Adrenal gland (tissue), 12 donors: Measurements from ENCODE around the gene DPYD. TPM values are rescaled to one million over a fixed set of nuclear protein-coding genes. Genes with fewer than 3 reads are reported as not detected.
A peak's percentile ranks its signal among the peaks of the same experiment; 100 is the strongest.

Source experiments
- DNase-seq, 7 donors: peaks; one replicate each; pipeline ENCODE4 v3.0.0-alpha.2; 2019 to 2020
- H3K27ac ChIP-seq, 5 donors: fragments of 200-600 bp; sonication (generic) in 4 of 5; 1 replicate in 3 of 5; 2 replicates in 2 of 5; pipeline versions ENCODE4 v1.5.1 to v1.8.0; 2016 to 2020; ENCODE audit warnings: mild to moderate bottlenecking in 1 of 5
- H3K27me3 ChIP-seq: fragments of 200-600 bp; 2 replicates; pipeline ENCODE4 v1.8.0; 2021
- H3K36me3 ChIP-seq, 2 donors: fragments of 200-600 bp; replicated peaks in 1 of 2; 1 replicate in 1 of 2; 2 replicates in 1 of 2; pipeline versions ENCODE4 v1.5.1 to v1.8.0; 2018 to 2022
- H3K4me1 ChIP-seq, 2 donors: fragments of 200-600 bp; replicated peaks in 1 of 2; 1 replicate in 1 of 2; 2 replicates in 1 of 2; pipeline versions ENCODE4 v1.5.1 to v1.8.0; 2018 to 2021
- H3K4me3 ChIP-seq, 4 donors: fragments of 200-600 bp; sonication (generic) in 3 of 4; one replicate each; pipeline ENCODE4 v1.5.1; 2016 to 2018
- H3K9me3 ChIP-seq, 3 donors: fragments of 200-600 bp; sonication (generic) in 1 of 3; replicated peaks in 1 of 3; 1 replicate in 2 of 3; 2 replicates in 1 of 3; pipeline versions ENCODE4 v1.5.1 to v1.8.0; 2016 to 2021
- POLR2A ChIP-seq, 2 donors: fragments of 450-650 bp; IDR thresholded peaks; one replicate each; pipeline ENCODE4 v1.6.1; 2017; ENCODE audit warnings: antibody characterized with exemption in 2 of 2, mild to moderate bottlenecking in 2 of 2, moderate library complexity in 1 of 2
- WGBS, 4 donors: extraction: QIAGEN DNeasy Blood & Tissue Kit in 2 of 4; methylation state at CpG; one replicate each; pipeline versions ENCODE4 v1.1.5 to v1.1.7; 2013 to 2017; 5-methylcytosine and 5-hydroxymethylcytosine counted together
- intact Hi-C, 2 donors: fragments of 100-400 bp; cut with DNase I; formaldehyde crosslinking; loops; one replicate each; pipeline versions ENCODE4 v1.14.1 to v1.15.0; 2022 to 2023
- polyA plus RNA-seq, 3 donors: library from polyadenylated mRNA; stranded (reverse); fragments of 200-250 nt in 2 of 3; fragments of 350-450 nt in 1 of 3; fragmentation: Illumina TruSeq in 1 of 3; extraction: RNeasy Lipid Tissue Mini Kit (QIAGEN cat#74804) in 1 of 3; gene quantifications; one replicate each; pipeline ENCODE4 v1.2.3, GENCODE V29; 2013 to 2014
- total RNA-seq, 9 donors: library from RNA; depleted of rRNA in 4 of 9; stranded (reverse); fragments of >200 nt in 4 of 9; fragments of 120-200 nt in 1 of 9; fragmentation: NEBNext Ultra II Directional in 1 of 9; extraction: Animal tissue kit (Norgen Biotek cat#: 25700) in 1 of 9; gene quantifications; one replicate each; pipeline versions ENCODE4 v1.1.0 to v1.2.4, GENCODE V29; 2013 to 2023
- TF ChIP-seq, protein P1 (sequence below), 6 experiments: fragments of 450-650 bp in 4 of 6; fragments of 200-600 bp in 2 of 6; sonication (generic) in 1 of 6; IDR thresholded peaks; 1 replicate in 5 of 6; 2 replicates in 1 of 6; pipeline versions ENCODE4 v1.5.1 to v1.8.0; 2016 to 2021; ENCODE audit warnings: antibody characterized with exemption in 6 of 6, mild to moderate bottlenecking in 2 of 6, moderate library complexity in 1 of 6
- donor health status: healthy with polysubstance abuse.
- donor health status: Bipolar disorder and iron deficiency.
- donor health status: DM: yes; HTN: yes; CAD: no.
- donor health status: DM: no; HTN: no; CAD: no.
- donor health status: DM: no; HTN: no; CAD: no.
- donor health status: DM: yes; HTN: yes; CAD: no.

DPYD gene
- total and polyA plus RNA-seq, 12 donors: 6.6 to 73.1 (median 30.2) TPM

DNA sequence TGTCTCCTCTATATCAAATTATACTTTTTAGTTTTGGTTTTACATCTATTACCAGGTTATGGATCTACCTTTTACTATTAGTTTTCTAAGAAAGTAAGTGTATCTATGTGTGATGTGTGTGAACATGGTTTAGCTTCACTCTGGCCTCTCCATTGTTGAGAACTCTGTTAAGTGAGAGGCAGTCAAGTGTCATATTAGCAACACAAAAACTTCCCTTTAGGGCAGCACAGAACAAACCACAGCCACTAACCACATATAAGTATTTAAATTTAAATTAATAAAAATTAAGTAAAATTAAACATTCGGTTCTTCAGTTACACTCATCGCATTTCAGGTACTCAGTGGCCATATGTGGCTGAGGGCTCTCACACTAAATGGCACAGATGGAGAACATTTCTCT lies 96.6 kb downstream of the DPYD start:
- no peaks in the 10 kb centered on the region for H3K4me1 ChIP-seq
- H3K27ac ChIP-seq: no peak overlapping the region
- H3K4me3 ChIP-seq: no peak overlapping the region
- 85 to 91% (median 90%) methylated on average over 2 of the region's 2 CpGs for WGBS, 4 donors
- intact Hi-C loops: no loop called here
- H3K36me3 ChIP-seq: no peaks in the 10 kb centered on the region
- DNase-seq: no peak
- no peaks in the 10 kb centered on the region for H3K9me3 ChIP-seq
- no peak for TF ChIP-seq POLR2A (IDR thresholded peaks at IDR 0.05)
- TF ChIP-seq, protein P1, sequence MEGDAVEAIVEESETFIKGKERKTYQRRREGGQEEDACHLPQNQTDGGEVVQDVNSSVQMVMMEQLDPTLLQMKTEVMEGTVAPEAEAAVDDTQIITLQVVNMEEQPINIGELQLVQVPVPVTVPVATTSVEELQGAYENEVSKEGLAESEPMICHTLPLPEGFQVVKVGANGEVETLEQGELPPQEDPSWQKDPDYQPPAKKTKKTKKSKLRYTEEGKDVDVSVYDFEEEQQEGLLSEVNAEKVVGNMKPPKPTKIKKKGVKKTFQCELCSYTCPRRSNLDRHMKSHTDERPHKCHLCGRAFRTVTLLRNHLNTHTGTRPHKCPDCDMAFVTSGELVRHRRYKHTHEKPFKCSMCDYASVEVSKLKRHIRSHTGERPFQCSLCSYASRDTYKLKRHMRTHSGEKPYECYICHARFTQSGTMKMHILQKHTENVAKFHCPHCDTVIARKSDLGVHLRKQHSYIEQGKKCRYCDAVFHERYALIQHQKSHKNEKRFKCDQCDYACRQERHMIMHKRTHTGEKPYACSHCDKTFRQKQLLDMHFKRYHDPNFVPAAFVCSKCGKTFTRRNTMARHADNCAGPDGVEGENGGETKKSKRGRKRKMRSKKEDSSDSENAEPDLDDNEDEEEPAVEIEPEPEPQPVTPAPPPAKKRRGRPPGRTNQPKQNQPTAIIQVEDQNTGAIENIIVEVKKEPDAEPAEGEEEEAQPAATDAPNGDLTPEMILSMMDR (IDR thresholded peaks at IDR 0.05): no peak
- no peaks in the 10 kb centered on the region for H3K27me3 ChIP-seq

DNA sequence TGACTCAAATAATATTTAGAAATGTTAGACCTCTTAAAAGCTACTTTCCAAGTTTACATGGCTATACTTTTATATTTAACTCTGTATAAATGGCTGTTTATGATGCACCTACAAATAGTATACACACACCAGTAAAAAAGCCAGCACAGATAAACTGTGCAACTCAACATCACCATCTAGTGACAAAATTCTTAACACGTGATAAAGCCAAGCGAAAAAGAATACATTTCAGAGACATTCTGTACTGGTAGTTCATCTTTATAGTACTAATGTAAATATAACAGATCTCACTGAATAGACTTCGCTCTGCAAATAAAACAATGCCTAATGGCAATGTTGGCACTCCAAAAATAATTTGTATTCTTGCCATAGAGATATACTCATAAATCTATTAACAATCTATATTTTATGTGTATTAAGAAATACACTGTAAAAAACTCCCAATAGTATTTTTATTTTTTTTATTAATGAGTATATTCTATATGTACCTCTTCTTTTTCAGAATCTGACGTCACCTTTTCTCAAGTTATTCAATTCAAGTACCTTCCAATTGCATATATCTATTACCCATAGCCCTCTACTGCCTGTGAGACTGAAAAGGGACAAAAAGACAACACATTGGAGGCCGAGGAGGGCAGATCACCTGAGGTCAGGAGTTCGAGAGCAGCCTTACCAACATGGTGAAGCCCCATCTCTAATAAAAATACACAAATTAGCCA lies 100.2 kb downstream of the DPYD start:
- Histone ChIP-seq H3K36me3 (no peaks in the 10 kb centered on the region), H3K27me3 (no peaks in the 10 kb centered on the region), H3K27ac (no peak overlapping the region), H3K4me1 (no peaks in the 10 kb centered on the region), H3K4me3 (no peak overlapping the region), H3K9me3 (no peaks in the 10 kb centered on the region)
- WGBS, 4 donors: 55 to 57% (median 56%) methylated on average over 6 of the region's 6 CpGs
- no peak for DNase-seq
- TF ChIP-seq POLR2A (IDR thresholded peaks at IDR 0.05): no peak
- TF ChIP-seq, protein P1 (IDR thresholded peaks at IDR 0.05): peak; percentile 28 to 61 (median 50)
- intact Hi-C loops: no loop called here

DNA sequence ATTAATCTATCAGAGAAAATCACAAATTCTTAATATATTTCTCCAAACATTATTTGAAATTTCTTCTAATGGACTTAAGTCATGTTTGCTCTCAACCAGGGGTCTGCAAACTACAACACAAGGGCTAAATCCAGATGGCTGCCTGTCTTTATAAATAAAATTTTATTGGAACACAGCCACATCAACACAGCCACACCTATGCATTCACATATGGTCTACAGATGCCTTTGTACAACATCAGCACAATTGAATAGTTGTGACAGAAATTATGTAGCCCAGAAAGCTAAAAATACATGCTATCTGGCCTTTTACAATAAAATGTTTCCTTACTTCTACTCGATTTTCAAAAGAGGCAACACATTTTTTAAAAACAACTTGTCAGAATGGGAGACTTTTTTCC lies 103.9 kb downstream of the DPYD start:
- Histone ChIP-seq H3K36me3 (no peaks in the 10 kb centered on the region), H3K9me3 (no peaks in the 10 kb centered on the region), H3K4me1 (no peaks in the 10 kb centered on the region), H3K27me3 (no peaks in the 10 kb centered on the region), H3K4me3 (no peak overlapping the region), H3K27ac (no peak overlapping the region)
- intact Hi-C loops: no loop called here
- WGBS, 4 donors: 56 to 76% (median 68%) methylated on average over 1 of the region's 1 CpG
- TF ChIP-seq, protein P1 (IDR thresholded peaks at IDR 0.05): no peak
- TF ChIP-seq POLR2A (IDR thresholded peaks at IDR 0.05): no peak
- no peak for DNase-seq

DNA sequence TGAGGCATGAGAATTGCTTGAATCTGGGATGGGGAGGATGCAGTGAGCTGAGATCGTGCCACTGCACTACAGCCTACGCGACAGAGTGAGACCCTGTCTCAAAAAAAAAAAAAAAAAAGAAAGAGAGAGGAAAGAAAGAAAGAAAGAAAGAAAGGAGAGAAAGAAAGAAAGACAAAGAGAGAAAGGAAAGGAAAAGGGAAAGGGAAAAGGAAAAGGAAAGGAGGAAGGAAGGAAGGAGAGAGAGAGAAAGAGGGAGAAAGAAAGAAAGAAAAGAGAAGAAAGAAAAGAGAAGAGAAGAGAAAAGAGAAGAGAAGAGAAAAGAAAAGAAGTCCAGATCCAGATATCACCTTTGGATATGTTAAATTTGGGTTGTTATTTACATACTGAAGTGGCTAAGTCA lies 106.0 kb downstream of the DPYD start:
- Histone ChIP-seq H3K27me3 (no peaks in the 10 kb centered on the region), H3K9me3 (no peaks in the 10 kb centered on the region), H3K4me3 (no peak overlapping the region), H3K27ac (no peak overlapping the region), H3K4me1 (no peaks in the 10 kb centered on the region), H3K36me3 (no peaks in the 10 kb centered on the region)
- intact Hi-C loops: no loop called here
- no peak for DNase-seq
- no peak for TF ChIP-seq POLR2A (IDR thresholded peaks at IDR 0.05)
- TF ChIP-seq, protein P1 (IDR thresholded peaks at IDR 0.05): no peak
- WGBS, 4 donors: 95 to 98% (median 96%) methylated on average over 3 of the region's 3 CpGs
